GM23338 (cell line): ENCODE measurements around the gene CWC27.

ENCODE experiments used
- CREB1 ChIP-seq: fragments of 250-450 bp; sonication (Bioruptor Pico); IDR thresholded peaks from 2 replicates; pipeline ENCODE4 v1.5.0; 2020; ENCODE audit warnings: low read depth, mild to moderate bottlenecking, moderate library complexity
- CTCF ChIP-seq, 2 experiments: fragments of 200-600 bp in 1 of 2; sonication (generic) in 1 of 2; conservative IDR thresholded peaks; 2 replicates each; pipeline versions ENCODE4 v1.5.1 to v1.6.1; 2016 to 2017; ENCODE audit warnings: antibody characterized with exemption in 2 of 2, low read depth in 2 of 2, mild to moderate bottlenecking in 2 of 2, moderate library complexity in 1 of 2
- EZH2 ChIP-seq: fragments of 200-600 bp; sonication (generic); IDR thresholded peaks from one replicate; pipeline ENCODE4 v1.8.0; 2017; ENCODE audit warnings: antibody characterized with exemption, mild to moderate bottlenecking, low read depth; ENCODE audit not compliant: unreplicated experiment
- EZH2phosphoT487 ChIP-seq: fragments of 200-600 bp; sonication (generic); IDR thresholded peaks from one replicate; pipeline ENCODE4 v1.8.1; 2018; ENCODE audit warnings: antibody characterized with exemption; ENCODE audit not compliant: unreplicated experiment
- JUNB ChIP-seq: IDR thresholded peaks from one replicate; pipeline ENCODE4 v1.6.1; 2016; ENCODE audit warnings: antibody characterized with exemption; ENCODE audit not compliant: unreplicated experiment
- NANOG ChIP-seq: IDR thresholded peaks from 2 replicates; pipeline ENCODE4 v1.6.1; 2016; ENCODE audit warnings: antibody characterized with exemption, borderline replicate concordance
- POLR2AphosphoS5 ChIP-seq: IDR thresholded peaks from 2 replicates; pipeline ENCODE4 v1.6.1; 2016; ENCODE audit warnings: antibody characterized with exemption, low read depth
- REST ChIP-seq: IDR thresholded peaks from one replicate; pipeline ENCODE4 v1.6.1; 2018; ENCODE audit warnings: antibody characterized with exemption; ENCODE audit not compliant: unreplicated experiment
- ZNF331 ChIP-seq: fragments of 250-450 bp; sonication (Bioruptor Pico); IDR thresholded peaks from 2 replicates; pipeline ENCODE4 v1.5.0; 2020; ENCODE audit warnings: low read depth, mild to moderate bottlenecking, moderate library complexity
- TF ChIP-seq, protein P1 (sequence below): IDR thresholded peaks from 2 replicates; pipeline ENCODE4 v1.6.1; 2016; ENCODE audit warnings: antibody characterized with exemption

DNA sequence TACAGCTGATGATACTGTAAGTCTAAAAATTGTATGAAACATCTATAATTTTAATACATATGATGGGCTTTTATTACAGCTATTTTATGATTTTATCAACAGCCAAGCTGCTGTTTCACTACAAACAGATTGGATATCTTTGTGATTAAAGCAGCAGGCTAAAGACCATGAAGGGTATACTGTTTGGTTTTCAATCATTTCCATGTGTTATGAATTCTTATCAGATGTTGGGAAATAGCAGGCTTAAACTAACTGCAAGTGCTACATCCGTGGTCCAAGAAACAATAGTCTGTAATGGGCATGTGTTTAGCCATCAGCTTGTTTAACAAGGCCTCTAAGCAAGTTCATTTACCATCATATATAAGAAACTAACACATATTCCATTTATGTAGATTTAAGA, 107.5 kb downstream of the CWC27 start:
- TF ChIP-seq POLR2AphosphoS5 (no peak), CTCF (conservative IDR thresholded peaks at IDR 0.05; ENCODE audit: low read depth in 2 of 2) (no peak), REST (no peak), JUNB (no peak), CREB1 (CRISPR knock-in tag) (no peak), NANOG (no peak), EZH2phosphoT487 (no peak), ZNF331 (no peak), EZH2 (no peak)
- TF ChIP-seq, protein P1, sequence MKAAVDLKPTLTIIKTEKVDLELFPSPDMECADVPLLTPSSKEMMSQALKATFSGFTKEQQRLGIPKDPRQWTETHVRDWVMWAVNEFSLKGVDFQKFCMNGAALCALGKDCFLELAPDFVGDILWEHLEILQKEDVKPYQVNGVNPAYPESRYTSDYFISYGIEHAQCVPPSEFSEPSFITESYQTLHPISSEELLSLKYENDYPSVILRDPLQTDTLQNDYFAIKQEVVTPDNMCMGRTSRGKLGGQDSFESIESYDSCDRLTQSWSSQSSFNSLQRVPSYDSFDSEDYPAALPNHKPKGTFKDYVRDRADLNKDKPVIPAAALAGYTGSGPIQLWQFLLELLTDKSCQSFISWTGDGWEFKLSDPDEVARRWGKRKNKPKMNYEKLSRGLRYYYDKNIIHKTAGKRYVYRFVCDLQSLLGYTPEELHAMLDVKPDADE = no peak
